Ishikawa (cell line): ENCODE measurements around the gene CHST11.

Source experiments
- CEBPB ChIP-seq: IDR thresholded peaks from 2 replicates; pipeline ENCODE4 v1.6.1; 2012
- CREB1 ChIP-seq: IDR thresholded peaks from 2 replicates; pipeline ENCODE4 v1.6.1; 2012; ENCODE audit warnings: low read depth
- EGR1 ChIP-seq: IDR thresholded peaks from 2 replicates; pipeline ENCODE4 v1.6.1; 2012
- EP300 ChIP-seq: IDR thresholded peaks from 2 replicates; pipeline ENCODE4 v1.6.1; 2012; ENCODE audit warnings: borderline replicate concordance
- FOXM1 ChIP-seq: IDR thresholded peaks from 2 replicates; pipeline ENCODE4 v1.6.1; 2012; ENCODE audit warnings: low read depth, borderline replicate concordance
- MAX ChIP-seq: IDR thresholded peaks from 2 replicates; pipeline ENCODE4 v1.6.1; 2012
- NFIC ChIP-seq: IDR thresholded peaks from 2 replicates; pipeline ENCODE4 v1.6.1; 2012
- RAD21 ChIP-seq: IDR thresholded peaks from 2 replicates; pipeline ENCODE4 v1.6.1; 2012; ENCODE audit warnings: low read depth
- REST ChIP-seq: IDR thresholded peaks from 2 replicates; pipeline ENCODE4 v1.6.1; 2012; ENCODE audit warnings: low read depth, mild to moderate bottlenecking
- TAF1 ChIP-seq: IDR thresholded peaks from 2 replicates; pipeline ENCODE4 v1.6.1; 2012; ENCODE audit warnings: low read depth, mild to moderate bottlenecking
- TCF12 ChIP-seq: IDR thresholded peaks from 2 replicates; pipeline ENCODE4 v1.6.1; 2012; ENCODE audit warnings: low read depth
- TEAD4 ChIP-seq: IDR thresholded peaks from 2 replicates; pipeline ENCODE4 v1.6.1; 2012
- USF1 ChIP-seq: IDR thresholded peaks from 2 replicates; pipeline ENCODE4 v1.6.1; 2012
- YY1 ChIP-seq: IDR thresholded peaks from 2 replicates; pipeline ENCODE4 v1.6.1; 2012; ENCODE audit warnings: low read depth
- ZBTB7A ChIP-seq: IDR thresholded peaks from 2 replicates; pipeline ENCODE4 v1.6.1; 2012; ENCODE audit warnings: low read depth

The CHST11 gene

GRCh38 chr12:104681012-104681690 lies 224.4 kb downstream of the CHST11 start:
- TF ChIP-seq NFIC, result no peak
- TF ChIP-seq REST, result no peak
- no peak for TF ChIP-seq RAD21
- TF ChIP-seq ZBTB7A, result no peak
- TF ChIP-seq EP300, result no peak
- no peak for TF ChIP-seq EGR1
- no peak for TF ChIP-seq CEBPB
- TF ChIP-seq USF1, result no peak
- TF ChIP-seq TAF1, result no peak
- TF ChIP-seq TEAD4, result no peak

GRCh38 chr12:104682790-104683279 lies 226.1 kb downstream of the CHST11 start:
- TF ChIP-seq USF1 (no peak), FOXM1 (no peak), CEBPB (no peak), NFIC (no peak)

GRCh38 chr12:104683831-104684503 lies 227.2 kb downstream of the CHST11 start:
- TF ChIP-seq MAX, result no peak
- no peak for TF ChIP-seq CEBPB
- TF ChIP-seq YY1, result no peak
- no peak for TF ChIP-seq ZBTB7A

GRCh38 chr12:104684884-104685283 lies 228.1 kb downstream of the CHST11 start:
- TF ChIP-seq FOXM1, result no peak
- no peak for TF ChIP-seq MAX
- no peak for TF ChIP-seq USF1
- no peak for TF ChIP-seq TCF12
- no peak for TF ChIP-seq ZBTB7A
- TF ChIP-seq TAF1, result no peak
- no peak for TF ChIP-seq NFIC
- TF ChIP-seq RAD21, result no peak
- TF ChIP-seq CEBPB, result no peak
- TF ChIP-seq CREB1, result no peak
- no peak for TF ChIP-seq TEAD4
- TF ChIP-seq REST, result no peak
- TF ChIP-seq YY1, result no peak
- TF ChIP-seq EGR1, result no peak
- TF ChIP-seq EP300, result no peak

GRCh38 chr12:104685366-104685765 lies 228.6 kb downstream of the CHST11 start:
- TF ChIP-seq ZBTB7A, result no peak

GRCh38 chr12:104686196-104686595 lies 229.4 kb downstream of the CHST11 start:
- TF ChIP-seq USF1 (no peak), TCF12 (no peak), FOXM1 (no peak), MAX (no peak), REST (no peak), NFIC (no peak), RAD21 (no peak)
